Activated naive CD8-positive, alpha-beta T cell treated with anti-CD3 and anti-CD28 coated beads, Interleukin-2, amount 50 U/mL, for 24 hours (primary cell): Measurements from ENCODE around the gene MACROD2.

Experiments used
- ATAC-seq: fragments of 150-1000 bp; cut with Tn5 transposase; one replicate; pipeline ENCODE4 v1.10.0; 2021
- DNase-seq: peaks from one replicate; pipeline ENCODE4 v3.0.0; 2021
- H3K27ac Mint-ChIP-seq: one replicate; pipeline ENCODE4 v1.8.0; 2021; ENCODE audit warnings: mild to moderate bottlenecking, mixed read lengths
- H3K27me3 Mint-ChIP-seq: one replicate; pipeline ENCODE4 v1.8.0; 2021; ENCODE audit warnings: mixed read lengths
- H3K36me3 Mint-ChIP-seq: one replicate; pipeline ENCODE4 v1.8.0; 2021; ENCODE audit warnings: low read depth, mixed read lengths
- H3K4me1 Mint-ChIP-seq: one replicate; pipeline ENCODE4 v1.8.0; 2021; ENCODE audit warnings: mixed read lengths
- H3K4me3 Mint-ChIP-seq: one replicate; pipeline ENCODE4 v1.8.0; 2021; ENCODE audit warnings: mild to moderate bottlenecking, moderate library complexity, mixed read lengths
- H3K9me3 Mint-ChIP-seq: one replicate; pipeline ENCODE4 v1.8.0; 2021; ENCODE audit warnings: mixed read lengths

Gene MACROD2

GRCh38 chr20:15567219-15567618, 1571.9 kb downstream of the MACROD2 start:
- DNase-seq (no peak), ATAC-seq (no peak)
- Mint-ChIP-seq H3K4me1 (no peaks in the 10 kb centered on the region), H3K27ac (no peak overlapping the region), H3K27me3 (no peaks in the 10 kb centered on the region), H3K9me3 (no peaks in the 10 kb centered on the region), H3K36me3 (no peaks in the 10 kb centered on the region), H3K4me3 (no peak overlapping the region)

GRCh38 chr20:15570156-15570555, 1574.8 kb downstream of the MACROD2 start:
- peaks cover 3% of the 10 kb centered on the region for H3K9me3 Mint-ChIP-seq
- ATAC-seq (no peak), DNase-seq (no peak)
- H3K27me3 Mint-ChIP-seq: no peaks in the 10 kb centered on the region
- H3K4me1 Mint-ChIP-seq: no peaks in the 10 kb centered on the region
- H3K36me3 Mint-ChIP-seq: no peaks in the 10 kb centered on the region
- H3K27ac Mint-ChIP-seq: no peak overlapping the region
- no peak overlapping the region for H3K4me3 Mint-ChIP-seq

- no peaks in the 10 kb centered on the region for H3K27me3 Mint-ChIP-seq
- no peak overlapping the region for H3K4me3 Mint-ChIP-seq
- H3K4me1 Mint-ChIP-seq: no peaks in the 10 kb centered on the region
- H3K36me3 Mint-ChIP-seq: no peaks in the 10 kb centered on the region
- DNase-seq: no peak
- no peak overlapping the region for H3K27ac Mint-ChIP-seq
- no peak for ATAC-seq
- peaks cover 3% of the 10 kb centered on the region for H3K9me3 Mint-ChIP-seq
These were observed 1575.7 kb downstream of the MACROD2 start for GRCh38 chr20:15571056-15571455.

- ATAC-seq (no peak), DNase-seq (no peak)
- Mint-ChIP-seq H3K27me3 (no peaks in the 10 kb centered on the region), H3K27ac (no peak overlapping the region), H3K9me3 (peaks cover 7% of the 10 kb centered on the region), H3K4me3 (no peak overlapping the region), H3K36me3 (no peaks in the 10 kb centered on the region), H3K4me1 (no peaks in the 10 kb centered on the region)
These were observed 1579.9 kb downstream of the MACROD2 start for GRCh38 chr20:15575255-15575654.

GRCh38 chr20:15576411-15576810, 1581.1 kb downstream of the MACROD2 start:
- no peak for DNase-seq

GRCh38 chr20:15578113-15578512, 1582.8 kb downstream of the MACROD2 start:
- Mint-ChIP-seq H3K4me1 (no peaks in the 10 kb centered on the region), H3K4me3 (no peak overlapping the region), H3K27me3 (no peaks in the 10 kb centered on the region), H3K27ac (no peak overlapping the region), H3K9me3 (peaks cover 12% of the 10 kb centered on the region), H3K36me3 (no peaks in the 10 kb centered on the region)
- no peak for ATAC-seq
- DNase-seq: no peak

More at GRCh38 chr20:15576411-15576810, 1581.1 kb downstream of the MACROD2 start:
- Mint-ChIP-seq H3K27me3 (no peaks in the 10 kb centered on the region), H3K36me3 (no peaks in the 10 kb centered on the region), H3K4me1 (no peaks in the 10 kb centered on the region), H3K4me3 (no peak overlapping the region), H3K9me3 (peaks cover 10% of the 10 kb centered on the region), H3K27ac (no peak overlapping the region)
- ATAC-seq: no peak

- DNase-seq (no peak), ATAC-seq (no peak)
- Mint-ChIP-seq H3K9me3 (peaks cover 9% of the 10 kb centered on the region), H3K4me1 (no peaks in the 10 kb centered on the region), H3K4me3 (no peak overlapping the region), H3K27me3 (no peaks in the 10 kb centered on the region), H3K27ac (no peak overlapping the region), H3K36me3 (no peaks in the 10 kb centered on the region)
These were observed 1584.4 kb downstream of the MACROD2 start for GRCh38 chr20:15579688-15580087.

GRCh38 chr20:15582146-15582760, 1586.9 kb downstream of the MACROD2 start:
- Mint-ChIP-seq H3K36me3 (no peaks in the 10 kb centered on the region), H3K27ac (no peak overlapping the region), H3K27me3 (no peaks in the 10 kb centered on the region), H3K4me1 (no peaks in the 10 kb centered on the region), H3K4me3 (no peak overlapping the region), H3K9me3 (peaks cover 9% of the 10 kb centered on the region)
- ATAC-seq (no peak), DNase-seq (no peak)

- Mint-ChIP-seq H3K36me3 (no peaks in the 10 kb centered on the region), H3K27me3 (no peaks in the 10 kb centered on the region), H3K9me3 (peaks cover 4% of the 10 kb centered on the region), H3K4me1 (no peaks in the 10 kb centered on the region), H3K4me3 (no peak overlapping the region), H3K27ac (no peak overlapping the region)
- DNase-seq: no peak
- ATAC-seq: no peak
These were observed 1589.2 kb downstream of the MACROD2 start for GRCh38 chr20:15584507-15584906.

- ATAC-seq: no peak
- no peak for DNase-seq
- Mint-ChIP-seq H3K9me3 (no peaks in the 10 kb centered on the region), H3K27me3 (no peaks in the 10 kb centered on the region), H3K4me3 (no peak overlapping the region), H3K4me1 (no peaks in the 10 kb centered on the region), H3K36me3 (no peaks in the 10 kb centered on the region), H3K27ac (no peak overlapping the region)
These were observed 1597.8 kb downstream of the MACROD2 start for GRCh38 chr20:15593081-15593480.

GRCh38 chr20:15594158-15594695, 1598.9 kb downstream of the MACROD2 start:
- H3K9me3 Mint-ChIP-seq: no peaks in the 10 kb centered on the region
- ATAC-seq: no peak
- no peak overlapping the region for H3K27ac Mint-ChIP-seq
- no peaks in the 10 kb centered on the region for H3K36me3 Mint-ChIP-seq
- no peaks in the 10 kb centered on the region for H3K4me1 Mint-ChIP-seq
- H3K27me3 Mint-ChIP-seq: no peaks in the 10 kb centered on the region
- no peak for DNase-seq
- H3K4me3 Mint-ChIP-seq: no peak overlapping the region

GRCh38 chr20:15596220-15596890, 1601.0 kb downstream of the MACROD2 start:
- no peaks in the 10 kb centered on the region for H3K36me3 Mint-ChIP-seq
- H3K27ac Mint-ChIP-seq: no peak overlapping the region
- H3K27me3 Mint-ChIP-seq: no peaks in the 10 kb centered on the region
- no peaks in the 10 kb centered on the region for H3K9me3 Mint-ChIP-seq
- no peak overlapping the region for H3K4me3 Mint-ChIP-seq
- DNase-seq (no peak), ATAC-seq (no peak)
- no peaks in the 10 kb centered on the region for H3K4me1 Mint-ChIP-seq

GRCh38 chr20:15597306-15597705, 1602.0 kb downstream of the MACROD2 start:
- Mint-ChIP-seq H3K27me3 (no peaks in the 10 kb centered on the region), H3K4me1 (no peaks in the 10 kb centered on the region), H3K27ac (no peak overlapping the region), H3K36me3 (no peaks in the 10 kb centered on the region), H3K4me3 (no peak overlapping the region), H3K9me3 (no peaks in the 10 kb centered on the region)
- no peak for DNase-seq
- ATAC-seq: no peak

GRCh38 chr20:15599961-15600360, 1604.6 kb downstream of the MACROD2 start:
- Mint-ChIP-seq H3K27ac (no peak overlapping the region), H3K4me3 (no peak overlapping the region), H3K27me3 (no peaks in the 10 kb centered on the region)

GRCh38 chr20:15600565-15600964, 1605.2 kb downstream of the MACROD2 start:
- no peaks in the 10 kb centered on the region for H3K4me1 Mint-ChIP-seq
- H3K4me3 Mint-ChIP-seq: no peak overlapping the region
- no peaks in the 10 kb centered on the region for H3K36me3 Mint-ChIP-seq
- no peaks in the 10 kb centered on the region for H3K9me3 Mint-ChIP-seq
- no peaks in the 10 kb centered on the region for H3K27me3 Mint-ChIP-seq
- ATAC-seq (no peak), DNase-seq (no peak)
- no peak overlapping the region for H3K27ac Mint-ChIP-seq

More at GRCh38 chr20:15599961-15600360, 1604.6 kb downstream of the MACROD2 start:
- Mint-ChIP-seq H3K36me3 (no peaks in the 10 kb centered on the region), H3K9me3 (no peaks in the 10 kb centered on the region), H3K4me1 (no peaks in the 10 kb centered on the region)
- ATAC-seq: no peak
- DNase-seq: no peak
